ENCODE data around the gene E2F8. TPM values are rescaled to one million over a fixed set of nuclear protein-coding genes. Genes with fewer than 3 reads are reported as not detected.

E2F8 gene
- total RNA-seq, 4 donors from 2014 or later: 0.07 TPM; not detected in 3

- Histone ChIP-seq H3K4me3 (no peak overlapping the region), H3K27me3 (no peaks in the 10 kb centered on the region), H3K4me1 (no peaks in the 10 kb centered on the region), H3K9me3 (no peaks in the 10 kb centered on the region), H3K36me3 (no peaks in the 10 kb centered on the region), H3K27ac (no peak overlapping the region)
- TF ChIP-seq POLR2AphosphoS5 (IDR thresholded peaks at IDR 0.05): no peak
- TF ChIP-seq POLR2A (IDR thresholded peaks at IDR 0.05): no peak
- TF ChIP-seq EP300 (IDR thresholded peaks at IDR 0.05): no peak
- no peak for TF ChIP-seq CTCF (IDR thresholded peaks at IDR 0.05)
- 72 to 84% methylated on average over 3 to 4 of the region's 4 CpGs for WGBS, 2 donors (ENCODE audit: low coverage in 1 of 2)
- ATAC-seq: no peak
Observed at GRCh38 chr11:19216021-19216420, 24.7 kb downstream of the E2F8 start.

- H3K4me1 ChIP-seq: no peaks in the 10 kb centered on the region
- WGBS, 2 donors (ENCODE audit: low coverage in 1 of 2): 57 to 74% methylated on average over 2 to 4 of the region's 4 CpGs
- no peak for TF ChIP-seq POLR2A (IDR thresholded peaks at IDR 0.05)
- no peak for TF ChIP-seq CTCF (IDR thresholded peaks at IDR 0.05)
- TF ChIP-seq POLR2AphosphoS5 (IDR thresholded peaks at IDR 0.05): no peak
- TF ChIP-seq EP300 (IDR thresholded peaks at IDR 0.05): no peak
- H3K36me3 ChIP-seq: no peaks in the 10 kb centered on the region
- no peaks in the 10 kb centered on the region for H3K27me3 ChIP-seq
- H3K4me3 ChIP-seq: no peak overlapping the region
- no peak overlapping the region for H3K27ac ChIP-seq
- no peak for ATAC-seq
- H3K9me3 ChIP-seq: no peaks in the 10 kb centered on the region
Observed at GRCh38 chr11:19209617-19210370, 31.0 kb downstream of the E2F8 start.

GRCh38 chr11:19208959-19209546, 31.7 kb downstream of the E2F8 start:
- ATAC-seq: no peak

DNA sequence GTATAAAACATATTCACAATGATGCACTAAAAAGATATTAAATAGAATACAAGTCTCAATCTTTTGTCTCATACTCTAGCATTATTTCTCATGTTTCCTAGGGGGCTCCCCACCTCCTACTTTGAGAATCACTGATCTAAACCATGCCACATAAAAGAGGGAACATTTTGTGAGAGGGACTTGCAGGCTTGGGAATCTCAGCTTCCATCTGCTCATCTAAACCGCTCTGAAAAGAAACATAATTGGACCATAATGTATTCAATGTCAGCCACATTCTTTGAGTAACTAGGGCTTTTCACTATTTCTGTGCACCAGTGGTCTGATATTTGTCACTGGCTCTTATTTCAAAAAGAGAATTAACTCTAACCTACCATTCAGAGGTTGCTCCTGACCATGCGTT, 32.6 kb downstream of the E2F8 start:
- H3K9me3 ChIP-seq: no peaks in the 10 kb centered on the region
- no peak overlapping the region for H3K4me3 ChIP-seq
- no peaks in the 10 kb centered on the region for H3K27me3 ChIP-seq
- 25 to 73% methylated on average over 1 to 2 of the region's 2 CpGs for WGBS, 2 donors (ENCODE audit: low coverage in 1 of 2)
- TF ChIP-seq POLR2AphosphoS5 (IDR thresholded peaks at IDR 0.05): no peak
- no peak for TF ChIP-seq EP300 (IDR thresholded peaks at IDR 0.05)
- no peak for TF ChIP-seq CTCF (IDR thresholded peaks at IDR 0.05)
- TF ChIP-seq POLR2A (IDR thresholded peaks at IDR 0.05): no peak
- H3K36me3 ChIP-seq: no peaks in the 10 kb centered on the region
- no peak overlapping the region for H3K27ac ChIP-seq
- no peak for ATAC-seq
- no peaks in the 10 kb centered on the region for H3K4me1 ChIP-seq

More at GRCh38 chr11:19208959-19209546, 31.7 kb downstream of the E2F8 start:
- H3K9me3 ChIP-seq: no peaks in the 10 kb centered on the region
- no peaks in the 10 kb centered on the region for H3K4me1 ChIP-seq
- H3K27me3 ChIP-seq: no peaks in the 10 kb centered on the region
- H3K27ac ChIP-seq: no peak overlapping the region
- no peaks in the 10 kb centered on the region for H3K36me3 ChIP-seq
- H3K4me3 ChIP-seq: no peak overlapping the region
- WGBS, 2 donors (ENCODE audit: low coverage in 1 of 2): 55 to 65% methylated on average over 2 to 3 of the region's 3 CpGs
- no peak for TF ChIP-seq POLR2AphosphoS5 (IDR thresholded peaks at IDR 0.05)
- no peak for TF ChIP-seq CTCF (IDR thresholded peaks at IDR 0.05)
- TF ChIP-seq POLR2A (IDR thresholded peaks at IDR 0.05): no peak
- TF ChIP-seq EP300 (IDR thresholded peaks at IDR 0.05): no peak

GRCh38 chr11:19204836-19205235, 35.9 kb downstream of the E2F8 start:
- H3K27ac ChIP-seq: no peak overlapping the region
- H3K27me3 ChIP-seq: no peaks in the 10 kb centered on the region
- no peak for ATAC-seq
- no peak overlapping the region for H3K4me3 ChIP-seq
- 87 to 93% methylated on average over 5 of the region's 5 CpGs for WGBS, 2 donors (ENCODE audit: low coverage in 1 of 2)
- H3K9me3 ChIP-seq: no peaks in the 10 kb centered on the region
- TF ChIP-seq POLR2A (IDR thresholded peaks at IDR 0.05) (no peak), EP300 (IDR thresholded peaks at IDR 0.05) (no peak), POLR2AphosphoS5 (IDR thresholded peaks at IDR 0.05) (no peak), CTCF (IDR thresholded peaks at IDR 0.05) (no peak)
- no peaks in the 10 kb centered on the region for H3K4me1 ChIP-seq
- H3K36me3 ChIP-seq: no peaks in the 10 kb centered on the region
